ENCODE measurements around the gene MMP26.

MMP26 gene

GRCh38 chr11:4704054-4704789, at the start of gene MMP26:
TSS of gene MMP26 (plus strand) at chr11:4704784.
- DNase-seq: no peak

- no peak for DNase-seq
These were observed 45.7 kb upstream of the MMP26 start for GRCh38 chr11:4658629-4659445.

GRCh38 chr11:4662876-4663275, 41.7 kb upstream of the MMP26 start:
- no peak for DNase-seq

- no peak for DNase-seq
These were observed 40.4 kb upstream of the MMP26 start for GRCh38 chr11:4664183-4664582.

GRCh38 chr11:4664786-4665185, 39.8 kb upstream of the MMP26 start:
- no peak for DNase-seq

GRCh38 chr11:4665424-4665823, 39.2 kb upstream of the MMP26 start:
- no peak for DNase-seq

- no peak for DNase-seq
These were observed 32.8 kb upstream of the MMP26 start for GRCh38 chr11:4671741-4672140.

GRCh38 chr11:4672470-4672869, 32.1 kb upstream of the MMP26 start:
- DNase-seq: no peak

GRCh38 chr11:4673781-4674180, 30.8 kb upstream of the MMP26 start:
- no peak for DNase-seq

GRCh38 chr11:4677948-4678347, 26.6 kb upstream of the MMP26 start:
- DNase-seq: no peak

GRCh38 chr11:4680341-4680740, 24.2 kb upstream of the MMP26 start:
- DNase-seq: no peak

- no peak for DNase-seq
These were observed 21.8 kb upstream of the MMP26 start for GRCh38 chr11:4682623-4683419.

- no peak for DNase-seq
These were observed 19.8 kb upstream of the MMP26 start for GRCh38 chr11:4684631-4685285.

GRCh38 chr11:4695442-4695841, 9.1 kb upstream of the MMP26 start:
- no peak for DNase-seq

GRCh38 chr11:4697585-4697984, 7.0 kb upstream of the MMP26 start, which contains the start of gene OR51E2:
TSS of gene OR51E2 (minus strand) at chr11:4697853. CDS start at chr11:4682711, 15,142 bp downstream.
- no peak for DNase-seq

GRCh38 chr11:4699697-4700435, 4.7 kb upstream of the MMP26 start:
- no peak for DNase-seq

- no peak for DNase-seq
These were observed 4.2 kb upstream of the MMP26 start for GRCh38 chr11:4700436-4700820.

GRCh38 chr11:4704790-4705334, 278 bp downstream of the MMP26 start:
- DNase-seq: no peak

- peak in 2 of 51 donors; percentile 14 for DNase-seq
These were observed 8.7 kb downstream of the MMP26 start for GRCh38 chr11:4713241-4713640.

- DNase-seq: no peak
These were observed 9.7 kb downstream of the MMP26 start for GRCh38 chr11:4714300-4714699.

All from hypothalamus (tissue), 51 donors.